Measurements from ENCODE around the gene WDR31.
A peak's percentile ranks its signal among the peaks of the same experiment; 100 is the strongest.
"Not testable (repeated sequence)": the region's sequence is repeated elsewhere in the genome, so short reads cannot be mapped to it uniquely, and the experiment has no call there.

The WDR31 gene

DNA sequence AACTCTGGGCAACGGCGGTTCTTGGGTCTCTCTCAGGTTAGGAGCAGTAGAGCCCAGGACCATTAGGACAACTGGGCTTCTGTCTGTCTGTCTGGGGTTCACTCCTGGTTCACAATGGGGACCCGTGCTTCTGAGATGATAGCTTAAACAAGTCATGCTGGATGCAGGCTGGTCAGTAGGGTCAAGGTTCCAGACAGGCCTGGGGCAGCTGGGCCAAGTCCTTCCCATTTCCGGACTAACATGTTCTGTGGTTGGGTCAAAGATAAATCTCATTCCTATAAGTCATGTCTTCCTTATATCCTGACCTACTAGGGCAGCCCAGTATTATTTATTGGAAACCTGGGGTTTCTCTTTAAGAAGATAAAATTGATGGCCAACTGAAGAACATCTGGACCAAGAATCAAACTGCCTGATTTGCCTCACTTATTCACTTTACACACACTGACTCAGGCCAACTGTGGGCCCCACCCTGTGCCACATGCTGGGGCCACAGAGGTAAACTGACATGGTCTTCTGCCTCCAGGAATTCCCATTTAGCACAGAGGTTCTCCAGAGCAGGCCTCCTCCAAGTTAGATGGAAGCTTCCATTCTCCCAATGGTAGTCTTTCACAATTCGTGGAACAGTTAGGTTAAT is 28.4 kb upstream of the WDR31 start:
- no peak for DNase-seq (ENCODE audit: low read depth)

DNA sequence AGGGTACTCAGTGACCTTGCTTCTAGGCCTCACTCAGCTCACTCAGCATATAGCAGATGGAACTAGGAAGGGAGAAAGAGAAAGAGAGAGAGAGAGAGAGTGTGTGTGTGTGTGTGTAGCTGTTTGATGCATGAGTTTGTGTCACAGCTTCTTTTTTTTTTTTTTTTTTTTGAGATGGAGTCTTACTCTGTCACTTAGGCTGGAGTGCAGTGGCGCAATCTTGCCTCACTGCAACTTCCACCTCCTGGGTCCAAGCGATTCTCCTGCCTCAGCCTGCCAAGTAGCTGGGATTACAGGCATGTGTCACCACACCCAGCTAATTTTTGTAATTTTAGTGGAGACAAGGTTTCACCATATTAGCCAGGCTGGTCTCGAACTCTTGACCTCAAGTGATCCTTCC is 25.6 kb upstream of the WDR31 start:
- DNase-seq (ENCODE audit: low read depth), result not testable (repeated sequence)

GRCh38 chr9:113364951-113365350 is 24.9 kb upstream of the WDR31 start:
- no peak for DNase-seq (ENCODE audit: low read depth)

DNA sequence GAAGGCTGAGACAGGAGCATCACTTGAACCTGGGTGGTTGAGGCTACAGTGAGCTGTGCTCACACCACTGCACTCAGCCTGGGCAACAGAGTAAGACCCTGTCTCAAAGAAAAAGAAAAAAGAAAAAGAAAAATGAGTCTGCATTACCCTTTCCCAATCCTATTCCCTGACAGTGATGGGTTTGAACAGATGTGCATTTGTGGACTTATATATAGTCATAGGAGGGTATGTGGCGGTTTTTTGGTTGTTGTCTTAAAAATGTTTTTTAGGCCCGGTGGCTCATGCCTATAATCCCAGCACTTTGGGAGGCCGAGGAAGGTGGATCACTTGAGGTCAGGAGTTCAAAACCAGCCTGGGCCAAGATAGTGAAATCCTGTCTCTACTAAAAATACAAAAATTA is 23.3 kb upstream of the WDR31 start:
- no peak for DNase-seq (ENCODE audit: low read depth)

- DNase-seq (ENCODE audit: low read depth), result peak; percentile 27
Observed at GRCh38 chr9:113361304-113362018, 21.4 kb upstream of the WDR31 start.

GRCh38 chr9:113360242-113360842 is 20.3 kb upstream of the WDR31 start:
- DNase-seq (ENCODE audit: low read depth), result no peak

- DNase-seq (ENCODE audit: low read depth), result no peak
Observed at GRCh38 chr9:113359385-113359784, 19.3 kb upstream of the WDR31 start.

- no peak for DNase-seq (ENCODE audit: low read depth)
Observed at GRCh38 chr9:113356686-113357292, 16.7 kb upstream of the WDR31 start.

- no peak for DNase-seq (ENCODE audit: low read depth)
Observed at GRCh38 chr9:113355040-113355596, 15.0 kb upstream of the WDR31 start.

DNA sequence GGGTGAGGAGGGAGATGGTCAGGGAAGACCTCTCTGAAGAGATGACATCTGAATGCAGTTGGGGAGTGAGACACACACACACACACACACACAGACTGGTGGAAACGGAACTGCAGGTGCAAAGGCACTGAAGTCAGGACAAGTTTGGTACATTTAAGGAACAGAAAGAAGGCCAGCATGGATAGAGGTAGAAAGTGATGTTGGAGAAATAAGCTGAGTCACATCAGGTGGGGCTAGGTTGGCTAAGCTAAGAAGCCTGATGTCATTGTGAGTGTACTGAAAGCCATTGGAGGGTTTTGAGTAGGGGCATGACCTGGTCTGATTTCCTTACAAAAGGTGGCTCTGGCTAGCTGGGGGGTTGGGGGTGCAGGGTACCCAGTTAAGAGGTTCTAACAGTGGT is 12.3 kb upstream of the WDR31 start:
- no peak for DNase-seq (ENCODE audit: low read depth)

- no peak for DNase-seq (ENCODE audit: low read depth)
Observed at GRCh38 chr9:113352006-113352405, 11.9 kb upstream of the WDR31 start.

- DNase-seq (ENCODE audit: low read depth), result no peak
Observed at GRCh38 chr9:113350937-113351336, 10.9 kb upstream of the WDR31 start.

DNA sequence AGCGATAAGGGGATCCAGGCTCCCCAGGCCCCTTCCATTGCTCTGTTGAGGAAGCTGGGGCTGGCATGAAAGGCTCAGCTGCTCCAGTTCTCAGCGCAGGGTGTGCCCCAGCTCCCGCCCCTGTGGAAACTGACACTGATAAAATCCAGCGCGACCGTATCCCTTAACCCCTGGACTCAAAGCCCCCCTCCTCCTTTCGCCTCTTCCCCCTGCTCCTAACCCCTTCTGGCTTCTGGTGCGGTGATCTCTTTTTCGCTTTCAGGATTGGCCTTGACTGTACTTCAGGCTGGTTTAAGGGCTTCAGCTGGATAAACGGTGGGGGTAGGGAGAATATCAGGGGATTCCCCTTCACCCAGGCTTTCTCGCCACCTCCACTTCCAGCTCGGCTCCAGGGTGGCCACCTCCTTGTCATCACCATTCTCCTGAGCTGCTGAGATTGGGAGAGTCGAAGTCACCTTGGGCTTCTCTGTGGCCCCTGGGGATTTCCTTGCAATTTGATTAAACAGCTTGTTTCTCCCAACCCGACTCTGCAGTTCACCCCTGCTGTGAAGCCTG is 10.1 kb upstream of the WDR31 start:
- no peak for DNase-seq (ENCODE audit: low read depth)

DNA sequence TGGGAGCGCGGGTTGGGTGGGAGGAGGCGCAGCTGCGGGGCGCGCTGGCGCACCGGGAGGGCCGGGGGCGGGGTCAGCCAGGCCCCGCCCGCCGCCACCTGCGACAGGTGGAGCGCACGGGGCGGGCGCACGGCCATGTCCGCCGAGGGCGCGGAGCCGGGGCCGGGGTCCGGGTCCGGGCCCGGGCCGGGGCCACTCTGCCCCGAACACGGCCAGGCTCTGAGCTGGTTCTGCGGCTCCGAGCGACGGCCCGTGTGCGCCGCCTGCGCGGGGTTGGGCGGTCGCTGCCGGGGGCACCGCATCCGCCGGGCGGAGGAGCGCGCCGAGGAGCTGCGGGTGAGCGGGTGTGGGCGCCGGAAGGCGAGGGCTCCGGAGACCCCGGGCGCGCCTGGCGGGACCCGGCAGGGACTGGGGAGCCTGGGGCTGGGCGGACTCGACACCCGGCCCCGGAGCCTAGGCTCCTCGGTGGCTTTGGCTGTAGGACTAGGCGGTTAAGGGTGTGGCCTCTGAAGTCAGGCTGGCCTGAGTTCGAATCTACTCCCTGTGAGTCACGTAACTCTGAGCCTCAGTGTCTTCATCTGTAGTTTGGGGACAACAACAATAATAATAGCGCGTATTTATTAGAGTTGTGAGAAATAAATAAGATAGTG is 9.5 kb upstream of the WDR31 start, which contains the start of gene BSPRY:
BSPRY (plus strand) TSS at position 97 of the 650 bp plus-strand sequence; CDS start at position 136, 39 bp downstream.
- DNase-seq (ENCODE audit: low read depth), result no peak

DNA sequence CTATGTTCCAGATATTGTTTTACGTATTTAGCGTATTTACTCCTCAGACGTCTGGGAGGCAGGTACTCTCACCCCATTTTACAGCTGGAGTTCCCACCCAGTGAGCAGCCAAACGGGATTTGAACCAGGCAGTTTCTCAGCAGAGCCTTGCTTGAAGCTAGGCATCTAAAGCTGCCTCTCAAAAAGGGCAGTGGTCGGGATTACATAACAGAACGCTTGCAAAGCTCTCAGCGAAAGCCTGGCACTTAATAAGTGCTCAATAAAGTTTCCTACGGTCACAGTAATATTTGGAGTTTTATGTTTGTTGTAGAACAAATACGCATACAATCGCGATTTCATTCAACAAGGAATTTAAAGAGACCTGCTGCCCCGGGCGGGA is 9.0 kb upstream of the WDR31 start:
- no peak for DNase-seq (ENCODE audit: low read depth)

DNA sequence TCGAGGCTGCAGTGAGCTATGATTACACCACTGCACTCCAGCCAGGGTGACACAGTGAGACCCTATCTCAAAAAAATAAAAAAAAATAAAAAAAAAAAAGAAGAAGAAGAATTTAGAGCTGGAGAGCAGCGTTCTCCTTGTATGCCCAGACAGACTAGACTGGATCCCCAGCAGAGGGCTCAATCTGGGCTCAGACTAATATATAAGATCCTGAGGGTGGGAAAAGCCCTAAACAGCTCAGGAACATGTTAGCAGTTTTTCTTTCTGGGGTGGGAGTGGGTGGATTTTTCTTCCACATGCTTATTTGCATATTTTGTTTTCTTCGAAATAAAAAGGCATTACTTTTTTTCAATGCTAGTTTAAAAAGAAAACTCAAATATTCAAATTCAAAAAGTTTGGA is 8.4 kb upstream of the WDR31 start:
- DNase-seq (ENCODE audit: low read depth), result no peak

- no peak for DNase-seq (ENCODE audit: low read depth)
Observed at GRCh38 chr9:113345671-113346070, 5.6 kb upstream of the WDR31 start.

GRCh38 chr9:113345190-113345589 is 5.1 kb upstream of the WDR31 start:
- no peak for DNase-seq (ENCODE audit: low read depth)

DNA sequence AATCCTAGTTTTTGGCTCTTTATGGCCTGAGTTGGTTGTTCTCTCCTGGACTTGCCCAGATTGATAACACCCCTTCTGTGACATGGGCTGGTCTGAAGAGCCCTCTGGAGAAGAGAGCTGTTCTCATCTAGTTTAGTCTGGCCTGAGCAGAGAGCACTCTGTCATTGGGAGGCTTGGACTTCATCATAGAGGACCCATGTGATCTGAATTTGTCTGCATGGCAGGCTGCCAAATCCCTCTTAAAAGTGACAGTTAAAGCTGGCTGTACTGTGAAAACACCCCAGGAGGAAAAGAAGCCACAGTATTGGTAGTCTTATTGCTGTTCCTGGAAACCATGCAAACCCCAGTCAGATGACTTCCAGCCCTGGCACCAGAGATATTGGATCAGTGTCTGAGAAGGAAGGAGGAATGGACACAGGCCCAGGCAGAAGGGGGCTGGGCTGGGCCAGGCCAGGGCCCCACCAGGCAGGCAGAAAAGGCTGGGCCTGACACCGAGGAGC is 3.7 kb upstream of the WDR31 start:
- peak; percentile 9 for DNase-seq (ENCODE audit: low read depth)

DNA sequence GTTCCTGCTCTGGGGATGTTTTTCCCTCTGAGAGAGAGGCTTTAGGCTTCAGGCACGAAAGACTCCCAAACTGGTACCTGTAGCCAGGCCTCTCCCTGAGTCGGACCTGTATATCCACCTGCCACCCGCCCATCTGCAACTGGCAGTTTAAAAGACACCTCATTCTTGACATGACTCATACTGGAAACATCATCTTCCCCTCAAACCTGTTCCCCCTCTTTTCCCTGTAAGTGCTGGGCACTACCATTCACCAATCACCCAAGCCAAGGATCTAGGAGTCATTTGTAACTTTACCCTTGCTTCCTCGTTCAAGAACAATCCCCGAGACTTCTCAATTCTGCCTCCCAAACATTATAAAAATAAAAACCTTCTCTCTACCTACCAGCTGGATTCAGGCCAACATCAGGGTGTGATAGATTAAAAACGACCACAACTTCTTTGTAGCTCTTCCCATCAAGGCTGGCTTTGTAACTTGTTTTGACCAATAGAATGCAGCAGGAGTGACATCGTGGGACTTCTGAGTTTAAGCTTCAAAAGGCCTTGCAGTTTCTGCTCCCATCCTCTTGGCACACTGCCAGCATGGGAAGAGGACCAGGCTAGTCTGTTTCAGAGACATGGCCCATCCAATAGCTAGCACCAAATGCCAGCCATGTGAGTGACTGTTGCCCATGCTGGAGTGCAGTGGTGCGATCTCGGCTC is 1.8 kb upstream of the WDR31 start:
- DNase-seq (ENCODE audit: low read depth), result no peak

DNA sequence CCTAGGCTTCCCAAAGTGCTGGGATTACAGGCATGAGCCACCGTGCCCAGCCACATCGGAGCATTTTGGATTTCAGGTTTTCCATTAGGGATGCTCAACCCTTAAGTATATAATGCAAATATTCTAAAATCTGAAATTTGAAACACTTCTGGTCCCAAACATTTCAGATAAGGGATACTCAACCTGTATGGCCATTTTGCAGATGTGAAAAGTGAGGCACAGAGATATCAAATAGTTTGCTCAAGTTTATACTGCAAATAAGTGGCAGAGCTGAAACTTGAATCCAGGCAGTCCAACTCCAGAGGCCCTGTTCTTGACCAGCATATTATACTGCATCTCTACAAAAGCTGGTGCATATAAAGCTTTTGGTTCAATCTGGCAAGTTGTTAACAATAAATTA is 2.4 kb downstream of the WDR31 start:
- DNase-seq (ENCODE audit: low read depth), result no peak
